ENCODE data around the gene ZNF22.
A peak's percentile ranks its signal among the peaks of the same experiment; 100 is the strongest.

ZNF22 gene

DNA sequence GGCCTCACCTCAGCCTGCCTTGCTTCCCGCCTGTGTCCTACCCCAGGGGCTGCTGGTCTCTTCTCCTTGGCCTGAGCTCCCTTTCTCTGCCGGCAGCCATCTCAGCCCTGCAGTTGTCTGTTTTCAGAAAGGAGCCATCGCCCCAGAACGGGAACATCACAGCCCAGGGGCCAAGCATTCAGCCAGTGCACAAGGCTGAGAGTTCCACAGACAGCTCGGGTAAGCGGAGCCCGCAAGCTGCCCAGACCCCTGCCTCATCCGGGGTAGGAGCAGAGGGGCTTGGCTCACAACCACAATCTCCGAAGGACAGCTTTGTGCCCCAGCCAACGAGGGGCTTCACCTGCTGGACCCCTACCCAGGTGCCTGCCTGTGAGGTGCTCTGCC is 16.8 kb upstream of the ZNF22 start:
- H3K27ac Mint-ChIP-seq: peak overlapping the region in 1 of 2 donors; percentile 66
- ATAC-seq (replicated peaks): no peak
- DNase-seq: no peak
- peaks cover 0 to 20% of the 10 kb centered on the region in 2 donors for H3K27me3 Mint-ChIP-seq
- no peaks in the 10 kb centered on the region for H3K36me3 Mint-ChIP-seq (ENCODE audit: insufficient read depth)
- no peaks in the 10 kb centered on the region for H3K9me3 Mint-ChIP-seq
- H3K4me1 Mint-ChIP-seq (ENCODE audit: low read depth in 2 of 2): no peaks in the 10 kb centered on the region
- no peak overlapping the region for H3K4me3 Mint-ChIP-seq

DNA sequence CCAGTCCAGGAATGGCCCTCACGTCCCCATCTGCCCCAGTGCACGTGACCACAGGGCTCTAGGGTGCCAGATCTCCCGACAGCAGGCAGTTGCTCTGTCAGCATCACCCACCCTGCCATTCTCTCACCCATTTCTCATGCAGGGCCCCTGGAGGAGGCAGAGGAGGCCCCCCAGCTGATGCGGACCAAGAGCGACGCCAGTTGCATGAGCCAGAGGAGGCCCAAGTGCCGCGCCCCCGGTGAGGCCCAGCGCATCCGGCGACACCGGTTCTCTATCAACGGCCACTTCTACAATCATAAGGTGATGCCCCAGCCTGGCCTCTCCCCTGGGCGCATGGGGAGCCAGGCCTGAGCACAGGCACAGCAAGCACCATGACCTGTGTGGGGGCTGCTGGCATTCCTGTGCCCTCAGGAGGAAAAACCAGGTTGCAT is 16.0 kb upstream of the ZNF22 start:
- Mint-ChIP-seq H3K4me1 (ENCODE audit: low read depth in 2 of 2) (no peaks in the 10 kb centered on the region), H3K27ac (no peak overlapping the region)
- no peak for DNase-seq

DNA sequence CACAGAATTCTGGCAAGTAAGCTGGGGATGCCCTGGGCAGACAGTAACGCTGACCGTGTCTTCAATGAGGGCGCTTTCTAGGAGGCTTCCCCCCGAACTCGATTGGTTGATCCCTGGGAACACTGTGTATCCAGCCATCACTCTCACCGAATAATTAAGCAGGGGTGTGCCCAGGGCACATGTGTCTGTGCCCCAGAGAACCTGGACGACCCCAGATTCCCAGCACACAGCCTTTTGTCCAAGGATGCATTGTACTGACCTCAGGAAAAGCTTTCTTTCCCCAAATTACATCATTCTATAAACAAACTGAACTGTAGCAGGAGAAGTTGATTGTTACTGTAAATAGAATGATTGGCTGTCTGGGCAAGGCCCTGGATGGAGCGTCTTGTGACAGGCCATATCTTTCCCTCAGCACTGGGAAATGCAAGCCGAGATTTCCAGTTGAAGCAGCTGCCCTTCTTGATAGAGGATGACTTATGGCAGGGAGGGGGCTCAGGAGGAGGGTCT is 15.5 kb upstream of the ZNF22 start:
- no peak overlapping the region for H3K27ac Mint-ChIP-seq
- H3K27me3 Mint-ChIP-seq: peaks cover 0 to 33% of the 10 kb centered on the region in 2 donors
- no peaks in the 10 kb centered on the region for H3K9me3 Mint-ChIP-seq
- no peak for DNase-seq
- H3K36me3 Mint-ChIP-seq (ENCODE audit: insufficient read depth): no peaks in the 10 kb centered on the region
- H3K4me3 Mint-ChIP-seq: no peak overlapping the region
- no peaks in the 10 kb centered on the region for H3K4me1 Mint-ChIP-seq (ENCODE audit: low read depth in 2 of 2)
- ATAC-seq (replicated peaks): no peak

More for the DNA sequence above, 16.0 kb upstream of the ZNF22 start:
- Mint-ChIP-seq H3K4me3 (no peak overlapping the region), H3K36me3 (ENCODE audit: insufficient read depth) (no peaks in the 10 kb centered on the region), H3K27me3 (peaks cover 0 to 28% of the 10 kb centered on the region in 2 donors), H3K9me3 (no peaks in the 10 kb centered on the region)
- no peak for ATAC-seq (replicated peaks)

DNA sequence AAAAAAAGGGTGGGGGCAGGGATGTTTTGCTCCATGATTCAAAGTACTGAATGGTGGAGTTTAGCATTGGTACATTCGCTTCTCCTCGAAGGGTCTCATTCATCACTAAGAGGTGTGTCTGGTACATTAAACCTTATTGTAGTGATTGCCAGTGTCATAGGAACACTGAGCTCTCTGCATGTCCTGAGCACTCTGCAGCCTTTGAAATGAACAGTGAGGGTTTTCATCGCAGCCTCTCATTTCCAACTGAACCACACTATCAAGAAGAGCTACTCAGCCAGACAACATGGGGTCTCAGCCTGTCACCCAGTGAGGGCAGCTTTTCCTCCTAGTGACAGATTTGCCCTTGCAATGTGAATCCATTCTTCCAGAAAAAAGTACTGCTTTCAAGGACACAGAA is 14.5 kb upstream of the ZNF22 start:
- H3K9me3 Mint-ChIP-seq: no peaks in the 10 kb centered on the region
- DNase-seq: no peak
- ATAC-seq (replicated peaks): no peak
- H3K27ac Mint-ChIP-seq: no peak overlapping the region
- peaks cover 3% of the 10 kb centered on the region for H3K36me3 Mint-ChIP-seq (ENCODE audit: insufficient read depth)
- no peak overlapping the region for H3K4me3 Mint-ChIP-seq
- H3K27me3 Mint-ChIP-seq: peaks cover 0 to 34% of the 10 kb centered on the region in 2 donors
- H3K4me1 Mint-ChIP-seq (ENCODE audit: low read depth in 2 of 2): no peaks in the 10 kb centered on the region

DNA sequence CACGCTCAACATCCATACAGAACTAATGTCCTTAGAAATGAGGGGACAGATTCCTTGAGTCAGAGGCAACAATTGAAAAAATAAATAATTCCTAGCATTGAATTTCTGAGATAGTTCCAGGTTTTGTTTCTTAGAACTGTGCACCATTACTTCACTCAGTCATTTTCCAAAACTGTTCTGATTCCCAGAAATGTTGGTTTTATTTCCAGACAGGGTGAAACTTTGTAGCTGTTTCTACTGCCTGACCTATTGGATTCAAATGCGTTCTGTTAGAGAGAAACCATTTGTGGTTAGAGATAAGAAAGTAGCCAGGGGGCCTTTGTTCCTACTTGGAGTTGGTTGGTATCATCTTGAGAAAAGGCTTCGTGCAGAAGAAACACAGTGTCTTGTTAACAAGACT is 14.1 kb upstream of the ZNF22 start:
- ATAC-seq (replicated peaks) (no peak), DNase-seq (no peak)
- H3K27ac Mint-ChIP-seq: no peak overlapping the region
- no peaks in the 10 kb centered on the region for H3K4me1 Mint-ChIP-seq (ENCODE audit: low read depth in 2 of 2)
- H3K27me3 Mint-ChIP-seq: peaks cover 0 to 34% of the 10 kb centered on the region in 2 donors
- peaks cover 3% of the 10 kb centered on the region for H3K36me3 Mint-ChIP-seq (ENCODE audit: insufficient read depth)
- no peaks in the 10 kb centered on the region for H3K9me3 Mint-ChIP-seq
- no peak overlapping the region for H3K4me3 Mint-ChIP-seq

DNA sequence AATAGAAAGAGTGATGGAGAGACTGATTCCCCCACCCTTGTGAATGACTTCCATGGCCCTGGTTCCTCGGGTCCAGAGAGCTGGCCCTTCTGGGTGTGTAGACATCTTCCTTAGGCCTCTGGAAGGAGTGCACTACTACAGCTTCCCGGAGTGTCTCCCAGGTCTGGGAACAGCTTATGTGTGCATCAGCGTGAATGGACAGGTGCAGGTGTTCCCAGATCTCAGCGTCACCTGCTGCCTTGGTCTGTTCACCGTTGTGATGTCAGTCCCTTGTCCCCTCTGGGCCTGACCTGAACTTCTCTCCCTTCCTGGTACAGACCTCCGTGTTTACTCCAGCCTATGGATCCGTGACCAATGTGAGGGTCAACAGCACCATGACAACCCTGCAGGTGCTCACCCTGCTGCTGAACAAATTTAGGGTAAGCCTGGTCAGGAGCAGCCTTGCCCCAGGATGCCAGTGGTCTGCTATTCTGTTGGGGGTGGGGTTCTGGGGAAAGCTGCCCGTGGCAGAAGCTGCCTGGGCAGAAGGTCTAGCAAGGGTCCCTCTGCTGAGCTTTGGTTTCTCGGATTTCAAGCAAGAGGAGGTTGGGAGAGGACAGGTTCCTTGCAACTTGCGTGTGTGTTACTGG is 11.7 kb upstream of the ZNF22 start:
- H3K9me3 Mint-ChIP-seq: no peaks in the 10 kb centered on the region
- H3K27ac Mint-ChIP-seq: no peak overlapping the region
- peaks cover 3% of the 10 kb centered on the region for H3K36me3 Mint-ChIP-seq (ENCODE audit: insufficient read depth)
- H3K4me1 Mint-ChIP-seq (ENCODE audit: low read depth in 2 of 2): peaks cover 0 to 4% of the 10 kb centered on the region in 2 donors
- ATAC-seq (replicated peaks) (no peak), DNase-seq (no peak)
- H3K27me3 Mint-ChIP-seq: peaks cover 0 to 34% of the 10 kb centered on the region in 2 donors
- no peak overlapping the region for H3K4me3 Mint-ChIP-seq

DNA sequence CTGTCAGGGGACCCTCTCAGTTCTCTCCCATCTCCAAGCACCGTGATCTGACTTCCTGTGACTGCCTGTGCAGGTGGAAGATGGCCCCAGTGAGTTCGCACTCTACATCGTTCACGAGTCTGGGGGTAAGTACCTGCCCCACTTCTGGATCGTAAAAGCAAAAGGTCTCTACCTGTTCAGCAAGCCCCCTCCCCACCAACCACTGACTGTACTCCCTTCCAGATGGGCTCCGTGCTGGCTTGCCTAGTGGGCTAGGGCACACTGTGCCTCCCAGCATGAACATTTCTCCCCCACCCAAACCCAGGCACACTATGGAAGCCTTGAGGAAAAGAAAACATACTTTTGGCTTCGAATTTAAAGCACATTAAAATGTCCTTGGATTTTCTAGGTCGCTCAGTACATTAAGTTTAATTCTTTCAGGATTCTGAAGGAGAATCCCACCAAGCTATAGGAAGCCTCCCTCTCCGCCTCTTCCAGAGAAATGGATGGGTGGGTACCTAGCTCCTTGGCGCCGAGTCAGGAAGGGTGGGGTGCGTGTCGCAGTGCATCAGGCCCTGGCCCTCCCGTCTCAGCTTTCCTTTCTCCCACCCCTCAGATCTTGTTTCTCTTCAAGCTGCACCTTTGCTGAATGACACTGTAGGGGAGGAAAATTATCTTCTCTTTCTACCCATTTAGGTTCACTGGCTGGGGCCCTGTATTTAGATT is 11.0 kb upstream of the ZNF22 start:
- H3K9me3 Mint-ChIP-seq: no peaks in the 10 kb centered on the region
- no peak for DNase-seq
- H3K27me3 Mint-ChIP-seq: peaks cover 0 to 28% of the 10 kb centered on the region in 2 donors
- H3K36me3 Mint-ChIP-seq (ENCODE audit: insufficient read depth): peaks cover 3% of the 10 kb centered on the region
- H3K4me1 Mint-ChIP-seq (ENCODE audit: low read depth in 2 of 2): peaks cover 2 to 9% of the 10 kb centered on the region in 2 donors
- H3K4me3 Mint-ChIP-seq: no peak overlapping the region
- no peak overlapping the region for H3K27ac Mint-ChIP-seq
- ATAC-seq (replicated peaks): no peak

DNA sequence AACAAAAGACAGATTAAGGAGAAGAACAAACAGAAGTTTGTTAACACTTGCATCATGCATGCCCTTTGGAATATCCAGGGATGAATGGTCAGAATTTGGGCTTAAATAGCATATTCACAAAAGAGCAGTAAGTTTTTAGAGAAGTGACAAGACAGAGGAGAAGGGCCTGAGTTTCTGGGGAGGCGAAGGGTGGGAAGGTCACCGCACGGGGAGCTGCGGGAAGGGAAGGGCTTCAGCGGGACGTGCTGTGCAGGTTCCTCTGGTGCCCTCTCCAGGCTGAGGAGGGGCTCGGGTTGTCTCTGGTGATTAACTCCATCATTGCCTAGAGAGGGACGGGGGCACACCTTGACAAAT is 10.4 kb upstream of the ZNF22 start:
- Mint-ChIP-seq H3K27me3 (peaks cover 0 to 22% of the 10 kb centered on the region in 2 donors), H3K27ac (no peak overlapping the region), H3K4me1 (ENCODE audit: low read depth in 2 of 2) (peaks cover 7 to 13% of the 10 kb centered on the region in 2 donors), H3K9me3 (no peaks in the 10 kb centered on the region), H3K36me3 (ENCODE audit: insufficient read depth) (peaks cover 3% of the 10 kb centered on the region), H3K4me3 (no peak overlapping the region)
- ATAC-seq (replicated peaks) (no peak), DNase-seq (no peak)

DNA sequence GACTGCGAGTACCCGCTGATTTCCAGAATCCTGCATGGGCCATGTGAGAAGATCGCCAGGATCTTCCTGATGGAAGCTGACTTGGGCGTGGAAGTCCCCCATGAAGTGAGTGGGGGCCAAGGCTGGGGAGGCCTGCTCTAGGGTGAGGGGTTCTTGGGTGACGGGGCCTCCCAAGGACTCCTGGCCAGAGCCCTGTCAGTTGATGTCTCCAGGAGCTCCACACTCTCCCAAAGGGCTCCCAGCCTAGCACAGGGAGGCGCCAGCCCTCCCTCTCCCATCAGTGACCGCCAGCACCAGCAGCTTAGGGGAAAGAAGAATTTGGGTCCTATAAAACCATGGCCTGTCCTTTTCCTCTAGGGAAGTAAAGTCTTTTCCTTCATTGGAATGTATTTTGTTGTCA is 9.8 kb upstream of the ZNF22 start:
- H3K4me3 Mint-ChIP-seq: no peak overlapping the region
- DNase-seq: no peak
- H3K27ac Mint-ChIP-seq: no peak overlapping the region
- peaks cover 13 to 19% of the 10 kb centered on the region in 2 donors for H3K4me1 Mint-ChIP-seq (ENCODE audit: low read depth in 2 of 2)
- peaks cover 3% of the 10 kb centered on the region for H3K36me3 Mint-ChIP-seq (ENCODE audit: insufficient read depth)
- ATAC-seq (replicated peaks): no peak
- H3K9me3 Mint-ChIP-seq: no peaks in the 10 kb centered on the region
- peaks cover 0 to 22% of the 10 kb centered on the region in 2 donors for H3K27me3 Mint-ChIP-seq

DNA sequence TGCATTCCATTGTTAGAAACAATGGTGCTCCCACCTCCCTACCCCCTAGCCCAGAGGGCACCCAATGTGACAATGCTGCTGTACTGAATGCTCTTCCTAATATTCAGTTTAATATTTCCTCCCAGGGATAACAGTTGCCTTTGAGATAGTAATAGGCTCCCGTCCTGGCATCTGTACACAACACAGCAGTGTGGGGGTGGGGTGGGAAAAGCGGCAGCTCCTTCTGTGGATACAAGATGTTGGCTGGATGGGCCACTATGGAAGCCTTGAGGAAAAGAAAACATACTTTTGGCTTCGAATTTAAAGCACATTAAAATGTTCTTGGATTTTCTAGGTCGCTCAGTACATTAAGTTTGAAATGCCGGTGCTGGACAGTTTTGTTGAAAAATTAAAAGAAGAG is 9.2 kb upstream of the ZNF22 start:
- ATAC-seq (replicated peaks): no peak
- peaks cover 0 to 22% of the 10 kb centered on the region in 2 donors for H3K27me3 Mint-ChIP-seq
- no peak for DNase-seq
- H3K27ac Mint-ChIP-seq: no peak overlapping the region
- no peak overlapping the region for H3K4me3 Mint-ChIP-seq
- no peaks in the 10 kb centered on the region for H3K9me3 Mint-ChIP-seq
- H3K36me3 Mint-ChIP-seq (ENCODE audit: insufficient read depth): peaks cover 3% of the 10 kb centered on the region
- H3K4me1 Mint-ChIP-seq (ENCODE audit: low read depth in 2 of 2): peaks cover 13 to 20% of the 10 kb centered on the region in 2 donors

DNA sequence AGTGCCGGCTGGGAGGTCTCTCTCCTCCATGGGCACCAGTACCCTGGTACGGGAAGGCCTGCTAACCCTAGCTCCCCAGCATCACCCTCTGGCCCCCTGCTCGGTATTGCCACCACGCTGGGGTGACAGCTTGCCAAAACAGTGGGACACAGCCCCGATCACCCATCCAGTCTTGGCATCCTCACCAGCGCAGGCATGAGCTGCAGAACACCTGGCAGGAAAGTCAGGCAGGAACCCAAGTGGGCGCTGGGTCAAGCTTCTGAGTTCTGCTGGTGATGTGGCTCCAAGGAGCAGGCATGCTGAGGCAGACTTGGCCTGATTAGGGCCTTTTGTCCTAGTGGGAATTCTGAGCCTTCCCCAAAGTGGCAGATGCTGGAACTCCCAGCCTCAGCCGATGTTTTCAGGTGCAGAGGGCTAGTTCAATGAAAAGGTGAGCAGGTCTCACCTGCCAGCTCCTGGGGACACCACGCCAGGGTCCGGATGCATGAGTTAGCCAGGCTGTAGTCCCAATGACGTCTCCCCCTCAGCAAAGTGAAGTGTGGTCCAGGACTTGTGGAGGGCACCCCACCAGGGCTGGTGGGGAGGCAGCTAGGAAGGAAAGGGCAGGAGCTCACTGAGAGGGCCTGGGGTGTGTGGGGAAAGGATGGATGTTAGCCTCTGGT is 8.5 kb upstream of the ZNF22 start:
- Mint-ChIP-seq H3K27ac (no peak overlapping the region), H3K9me3 (no peaks in the 10 kb centered on the region), H3K36me3 (ENCODE audit: insufficient read depth) (peaks cover 3% of the 10 kb centered on the region), H3K4me3 (no peak overlapping the region), H3K4me1 (ENCODE audit: low read depth in 2 of 2) (peaks cover 13 to 20% of the 10 kb centered on the region in 2 donors), H3K27me3 (peaks cover 0 to 22% of the 10 kb centered on the region in 2 donors)
- ATAC-seq (replicated peaks) (no peak), DNase-seq (no peak)

DNA sequence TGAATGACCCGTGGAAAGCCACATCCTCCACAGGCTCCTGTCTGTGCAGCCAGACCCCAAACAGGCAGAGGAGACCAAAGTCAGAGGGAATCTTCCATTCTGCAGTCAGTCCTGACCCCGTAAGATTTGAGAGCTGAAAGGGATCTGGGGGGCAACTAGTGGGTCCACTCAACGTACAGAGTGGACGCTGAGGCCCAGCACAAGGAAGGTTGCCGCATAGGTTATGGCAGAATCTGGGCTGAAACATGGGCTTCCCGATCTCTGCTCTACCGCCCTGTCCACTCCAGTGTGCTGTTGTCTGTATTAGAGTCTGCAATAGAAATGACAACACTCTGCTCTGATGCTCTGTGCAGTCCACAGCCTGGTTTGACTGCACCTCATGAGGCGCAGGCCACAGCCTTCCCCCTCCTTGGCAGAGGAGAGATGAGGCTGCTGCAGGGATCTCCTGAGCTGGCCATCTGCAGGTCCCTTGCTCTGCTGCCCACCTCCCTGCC is 7.9 kb upstream of the ZNF22 start:
- ATAC-seq (replicated peaks) (no peak), DNase-seq (no peak)
- no peak overlapping the region for H3K4me3 Mint-ChIP-seq
- peaks cover 13 to 20% of the 10 kb centered on the region in 2 donors for H3K4me1 Mint-ChIP-seq (ENCODE audit: low read depth in 2 of 2)
- no peaks in the 10 kb centered on the region for H3K9me3 Mint-ChIP-seq
- H3K27ac Mint-ChIP-seq: no peak overlapping the region
- peaks cover 3% of the 10 kb centered on the region for H3K36me3 Mint-ChIP-seq (ENCODE audit: insufficient read depth)
- H3K27me3 Mint-ChIP-seq: peaks cover 0 to 22% of the 10 kb centered on the region in 2 donors

DNA sequence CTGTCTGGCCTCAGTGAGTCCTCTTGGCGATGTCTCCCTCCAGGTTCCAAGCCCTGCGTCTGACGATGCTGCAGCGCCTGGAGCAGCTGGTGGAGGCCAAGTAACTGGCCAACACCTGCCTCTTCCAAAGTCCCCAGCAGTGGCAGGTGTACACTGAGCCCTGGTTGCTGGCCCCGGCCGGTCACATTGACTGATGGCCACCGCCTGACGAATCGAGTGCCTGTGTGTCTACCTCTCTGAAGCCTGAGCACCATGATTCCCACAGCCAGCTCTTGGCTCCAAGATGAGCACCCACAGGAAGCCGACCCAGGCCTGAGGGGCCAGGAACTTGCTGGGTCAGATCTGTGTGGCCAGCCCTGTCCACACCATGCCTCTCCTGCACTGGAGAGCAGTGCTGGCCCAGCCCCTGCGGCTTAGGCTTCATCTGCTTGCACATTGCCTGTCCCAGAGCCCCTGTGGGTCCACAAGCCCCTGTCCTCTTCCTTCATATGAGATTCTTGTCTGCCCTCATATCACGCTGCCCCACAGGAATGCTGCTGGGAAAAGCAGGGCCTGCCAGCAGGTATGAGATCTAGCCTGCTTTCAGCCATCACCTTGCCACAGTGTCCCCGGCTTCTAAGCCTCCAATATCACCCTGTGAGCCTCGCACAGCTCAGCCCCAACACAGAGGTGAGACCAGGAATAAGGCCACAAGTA is 7.3 kb upstream of the ZNF22 start:
- no peaks in the 10 kb centered on the region for H3K9me3 Mint-ChIP-seq
- ATAC-seq (replicated peaks) (no peak), DNase-seq (no peak)
- H3K4me3 Mint-ChIP-seq: no peak overlapping the region
- H3K27me3 Mint-ChIP-seq: peaks cover 0 to 19% of the 10 kb centered on the region in 2 donors
- H3K27ac Mint-ChIP-seq: peak overlapping the region; percentile 54 to 84
- peaks cover 13 to 20% of the 10 kb centered on the region in 2 donors for H3K4me1 Mint-ChIP-seq (ENCODE audit: low read depth in 2 of 2)
- peaks cover 3% of the 10 kb centered on the region for H3K36me3 Mint-ChIP-seq (ENCODE audit: insufficient read depth)
